Tibial artery (tissue), 4 donors: ENCODE data around the gene CIITA.
"Not testable (repeated sequence)": the region's sequence is repeated elsewhere in the genome, so short reads cannot be mapped to it uniquely, and the experiment has no call there.

Experiments
- DNase-seq, 2 donors: peaks; one replicate each; pipeline ENCODE4 v3.0.0-alpha.2; 2019
- H3K27ac ChIP-seq, 2 donors: fragments of 200-600 bp; sonication (generic) in 1 of 2; 1 replicate in 1 of 2; 2 replicates in 1 of 2; pipeline ENCODE4 v1.5.1; 2018 to 2019; ENCODE audit warnings: mild to moderate bottlenecking in 1 of 2
- H3K27me3 ChIP-seq, 2 donors: fragments of 200-600 bp; sonication (generic) in 1 of 2; one replicate each; pipeline versions ENCODE4 v1.5.1 to v1.6.0; 2016 to 2019
- H3K36me3 ChIP-seq, 3 donors: fragments of 200-600 bp; sonication (generic) in 2 of 3; one replicate each; pipeline ENCODE4 v1.5.1; 2016 to 2019; ENCODE audit warnings: mild to moderate bottlenecking in 2 of 3
- H3K4me1 ChIP-seq, 4 donors: fragments of 200-600 bp; sonication (generic) in 2 of 4; 1 replicate in 3 of 4; 2 replicates in 1 of 4; pipeline ENCODE4 v1.5.1; 2016 to 2019
- H3K4me3 ChIP-seq, 2 donors: fragments of 200-600 bp; sonication (generic) in 1 of 2; 1 replicate in 1 of 2; 2 replicates in 1 of 2; pipeline ENCODE4 v1.5.1; 2018 to 2019; ENCODE audit warnings: mild to moderate bottlenecking in 2 of 2
- H3K9me3 ChIP-seq, 3 donors: fragments of 200-600 bp; sonication (generic) in 1 of 3; one replicate each; pipeline ENCODE4 v1.5.1; 2016 to 2019
- intact Hi-C: fragments of 100-400 bp; cut with DNase I; formaldehyde crosslinking; loops from one replicate; pipeline ENCODE4 v1.15.0; 2023; ENCODE audit warnings: low total_unique reads
- TF ChIP-seq, protein P1 (sequence below), 2 experiments: fragments of 200-600 bp in 1 of 2; fragments of 450-650 bp in 1 of 2; IDR thresholded peaks; one replicate each; pipeline ENCODE4 v1.5.1; 2017 to 2019; ENCODE audit warnings: antibody characterized with exemption in 2 of 2, mild to moderate bottlenecking in 1 of 2, moderate library complexity in 1 of 2

The CIITA gene

DNA sequence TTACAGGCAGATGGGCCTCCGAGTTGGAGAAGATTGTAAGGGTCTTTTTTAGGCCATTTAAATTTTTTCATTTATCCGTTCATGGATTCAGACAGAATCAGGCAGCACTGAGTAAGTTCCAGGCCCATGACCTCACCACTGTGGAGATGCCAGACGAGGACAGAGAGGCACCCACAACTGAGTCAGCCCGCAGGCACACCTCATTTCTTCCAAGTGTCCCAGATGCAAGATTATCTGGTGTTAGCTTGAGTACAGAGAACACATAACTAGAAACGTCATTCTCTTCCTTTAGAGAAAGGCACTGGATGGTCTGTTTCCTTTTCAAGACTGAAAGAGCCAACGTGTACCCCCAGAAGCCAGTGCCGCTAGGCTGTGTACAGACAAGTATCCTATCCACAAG, 84.2 kb downstream of the CIITA start:
- H3K4me1 ChIP-seq, result peaks cover 0 to 23% (median 12%) of the 10 kb centered on the region in 4 donors
- DNase-seq, result peak; percentile 72 to 77
- H3K4me3 ChIP-seq, result no peak overlapping the region
- peak overlapping the region; percentile 39 to 60 for H3K27ac ChIP-seq
- intact Hi-C loops, result loop anchor here (10.0 kb wide), 1 partner anchor 434 kb away; no protein-coding TSS in a partner anchor
- H3K27me3 ChIP-seq, result no peaks in the 10 kb centered on the region
- H3K36me3 ChIP-seq, result peaks cover 14 to 28% (median 18%) of the 10 kb centered on the region in 3 donors
- TF ChIP-seq, protein P1, sequence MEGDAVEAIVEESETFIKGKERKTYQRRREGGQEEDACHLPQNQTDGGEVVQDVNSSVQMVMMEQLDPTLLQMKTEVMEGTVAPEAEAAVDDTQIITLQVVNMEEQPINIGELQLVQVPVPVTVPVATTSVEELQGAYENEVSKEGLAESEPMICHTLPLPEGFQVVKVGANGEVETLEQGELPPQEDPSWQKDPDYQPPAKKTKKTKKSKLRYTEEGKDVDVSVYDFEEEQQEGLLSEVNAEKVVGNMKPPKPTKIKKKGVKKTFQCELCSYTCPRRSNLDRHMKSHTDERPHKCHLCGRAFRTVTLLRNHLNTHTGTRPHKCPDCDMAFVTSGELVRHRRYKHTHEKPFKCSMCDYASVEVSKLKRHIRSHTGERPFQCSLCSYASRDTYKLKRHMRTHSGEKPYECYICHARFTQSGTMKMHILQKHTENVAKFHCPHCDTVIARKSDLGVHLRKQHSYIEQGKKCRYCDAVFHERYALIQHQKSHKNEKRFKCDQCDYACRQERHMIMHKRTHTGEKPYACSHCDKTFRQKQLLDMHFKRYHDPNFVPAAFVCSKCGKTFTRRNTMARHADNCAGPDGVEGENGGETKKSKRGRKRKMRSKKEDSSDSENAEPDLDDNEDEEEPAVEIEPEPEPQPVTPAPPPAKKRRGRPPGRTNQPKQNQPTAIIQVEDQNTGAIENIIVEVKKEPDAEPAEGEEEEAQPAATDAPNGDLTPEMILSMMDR (IDR thresholded peaks at IDR 0.05), result no peak
- no peaks in the 10 kb centered on the region for H3K9me3 ChIP-seq

GRCh38 chr16:10964039-10964890, 87.3 kb downstream of the CIITA start:
- H3K27me3 ChIP-seq, result no peaks in the 10 kb centered on the region
- TF ChIP-seq, protein P1 (IDR thresholded peaks at IDR 0.05), result peak; percentile 93 to 98
- no peaks in the 10 kb centered on the region for H3K9me3 ChIP-seq
- no peak overlapping the region for H3K4me3 ChIP-seq
- DNase-seq, result peak; percentile 78 to 89
- H3K27ac ChIP-seq, result peak overlapping the region; percentile 34 to 61
- peaks cover 11 to 33% (median 14%) of the 10 kb centered on the region in 3 donors for H3K36me3 ChIP-seq
- H3K4me1 ChIP-seq, result peaks cover 0 to 23% (median 12%) of the 10 kb centered on the region in 4 donors
- intact Hi-C loops, result loop anchor here (10.0 kb wide), 1 partner anchor 431 kb away; no protein-coding TSS in a partner anchor

GRCh38 chr16:10964891-10965326, 87.9 kb downstream of the CIITA start:
- intact Hi-C loops, result loop anchor here (10.0 kb wide), 1 partner anchor 430 kb away; no protein-coding TSS in a partner anchor
- H3K27me3 ChIP-seq, result no peaks in the 10 kb centered on the region

GRCh38 chr16:10965440-10966061, 88.5 kb downstream of the CIITA start:
- no peak for DNase-seq
- no peaks in the 10 kb centered on the region for H3K27me3 ChIP-seq
- H3K4me1 ChIP-seq, result peaks cover 0 to 22% (median 11%) of the 10 kb centered on the region in 4 donors
- intact Hi-C loops, result loop anchor here (10.0 kb wide), 1 partner anchor 429 kb away; no protein-coding TSS in a partner anchor
- TF ChIP-seq, protein P1 (IDR thresholded peaks at IDR 0.05), result no peak
- H3K36me3 ChIP-seq, result peaks cover 11 to 33% (median 14%) of the 10 kb centered on the region in 3 donors
- no peaks in the 10 kb centered on the region for H3K9me3 ChIP-seq
- no peak overlapping the region for H3K4me3 ChIP-seq
- no peak overlapping the region for H3K27ac ChIP-seq

More at GRCh38 chr16:10964891-10965326, 87.9 kb downstream of the CIITA start:
- no peaks in the 10 kb centered on the region for H3K9me3 ChIP-seq
- H3K27ac ChIP-seq, result no peak overlapping the region
- peaks cover 0 to 23% (median 12%) of the 10 kb centered on the region in 4 donors for H3K4me1 ChIP-seq
- H3K36me3 ChIP-seq, result peaks cover 11 to 33% (median 14%) of the 10 kb centered on the region in 3 donors
- DNase-seq, result no peak
- TF ChIP-seq, protein P1 (IDR thresholded peaks at IDR 0.05), result no peak
- H3K4me3 ChIP-seq, result no peak overlapping the region

- intact Hi-C loops, result loop anchor here (10.0 kb wide), 1 partner anchor 429 kb away; no protein-coding TSS in a partner anchor
- Histone ChIP-seq H3K27ac (no peak overlapping the region), H3K4me1 (peaks cover 0 to 20% (median 7%) of the 10 kb centered on the region in 4 donors), H3K4me3 (no peak overlapping the region), H3K36me3 (peaks cover 11 to 33% (median 14%) of the 10 kb centered on the region in 3 donors), H3K9me3 (no peaks in the 10 kb centered on the region), H3K27me3 (no peaks in the 10 kb centered on the region)
- no peak for DNase-seq
- TF ChIP-seq, protein P1 (IDR thresholded peaks at IDR 0.05), result no peak
Measured at GRCh38 chr16:10966129-10966528, 89.1 kb downstream of the CIITA start.

DNA sequence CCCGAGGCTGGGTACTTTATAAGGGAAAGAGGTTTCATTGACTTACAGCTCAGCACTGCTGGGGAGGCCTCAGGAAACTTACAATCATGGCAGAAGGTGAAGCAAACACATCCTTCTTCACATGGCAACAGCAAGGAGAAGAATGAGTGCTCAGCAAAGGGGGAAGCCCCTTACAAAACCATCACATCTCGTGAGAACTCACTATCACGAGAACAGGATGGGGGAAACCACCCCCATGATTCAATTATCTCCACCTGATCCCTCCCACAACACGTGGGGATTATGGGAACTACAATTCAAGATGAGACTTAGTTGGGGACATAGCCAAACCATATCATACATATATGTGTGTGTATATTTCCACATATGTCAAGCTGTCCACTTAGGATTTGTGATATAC, 89.6 kb downstream of the CIITA start:
- not testable (repeated sequence) for DNase-seq, H3K9me3 ChIP-seq, H3K27me3 ChIP-seq, H3K4me3 ChIP-seq, H3K27ac ChIP-seq
- H3K4me1 ChIP-seq, result peaks cover 0 to 19% (median 5%) of the 10 kb centered on the region in 4 donors
- H3K36me3 ChIP-seq, result peaks cover 11 to 33% (median 14%) of the 10 kb centered on the region in 3 donors
- intact Hi-C loops, result loop anchor here (10.0 kb wide), 1 partner anchor 428 kb away; no protein-coding TSS in a partner anchor
